ENCODE measurements around the gene SORBS2. TPM values are rescaled to one million over a fixed set of nuclear protein-coding genes. Genes with fewer than 3 reads are reported as not detected.

Gene SORBS2
- total RNA-seq, 4 donors from 2014 or later = 290 to 437 (median 377) TPM

GRCh38 chr4:185550933-185551332 lies 261.1 kb downstream of the SORBS2 start:
- Histone ChIP-seq H3K4me3 (replicated peaks in 1 of 3) (no peak overlapping the region), H3K9me3 (no peaks in the 10 kb centered on the region), H3K27ac (no peak overlapping the region), H3K36me3 (no peaks in the 10 kb centered on the region), H3K27me3 (no peaks in the 10 kb centered on the region), H3K4me1 (peaks cover 4 to 12% of the 10 kb centered on the region in 2 donors)
- TF ChIP-seq CTCF (IDR thresholded peaks at IDR 0.05) (no peak), POLR2A (IDR thresholded peaks at IDR 0.05) (no peak)
- WGBS, 2 donors = 88 to 95% methylated on average over 1 of the region's 1 CpG
- no peak for DNase-seq
- intact Hi-C loops (cut with DNase I) = no loop called here

- H3K36me3 ChIP-seq = no peaks in the 10 kb centered on the region
- TF ChIP-seq POLR2A (IDR thresholded peaks at IDR 0.05) (no peak), CTCF (IDR thresholded peaks at IDR 0.05) (no peak)
- DNase-seq = no peak
- no peaks in the 10 kb centered on the region for H3K9me3 ChIP-seq
- intact Hi-C loops (cut with DNase I) = no loop called here
- H3K27me3 ChIP-seq = no peaks in the 10 kb centered on the region
- WGBS, 2 donors = 73 to 79% methylated on average over 2 of the region's 2 CpGs
- H3K27ac ChIP-seq = no peak overlapping the region
- peaks cover 0 to 4% of the 10 kb centered on the region in 2 donors for H3K4me1 ChIP-seq
- H3K4me3 ChIP-seq (replicated peaks in 1 of 3) = no peak overlapping the region
These were observed 262.8 kb downstream of the SORBS2 start for GRCh38 chr4:185549095-185549639.

GRCh38 chr4:185548587-185548986 lies 263.4 kb downstream of the SORBS2 start:
- H3K4me1 ChIP-seq = no peaks in the 10 kb centered on the region
- WGBS, 2 donors = 89 to 91% methylated on average over 1 of the region's 1 CpG
- intact Hi-C loops (cut with DNase I) = no loop called here
- no peak overlapping the region for H3K27ac ChIP-seq
- DNase-seq = no peak
- H3K4me3 ChIP-seq (replicated peaks in 1 of 3) = no peak overlapping the region
- H3K27me3 ChIP-seq = no peaks in the 10 kb centered on the region
- TF ChIP-seq POLR2A (IDR thresholded peaks at IDR 0.05) (no peak), CTCF (IDR thresholded peaks at IDR 0.05) (no peak)
- H3K36me3 ChIP-seq = no peaks in the 10 kb centered on the region
- H3K9me3 ChIP-seq = no peaks in the 10 kb centered on the region

GRCh38 chr4:185546335-185546734 lies 265.7 kb downstream of the SORBS2 start:
- no peak overlapping the region for H3K27ac ChIP-seq
- peaks cover 19 to 20% of the 10 kb centered on the region in 2 donors for H3K4me1 ChIP-seq
- no peak overlapping the region for H3K4me3 ChIP-seq (replicated peaks in 1 of 3)
- H3K9me3 ChIP-seq = no peaks in the 10 kb centered on the region
- WGBS, 2 donors = 91 to 93% methylated on average over 6 of the region's 6 CpGs
- DNase-seq = no peak
- H3K27me3 ChIP-seq = no peaks in the 10 kb centered on the region
- intact Hi-C loops (cut with DNase I) = no loop called here
- no peaks in the 10 kb centered on the region for H3K36me3 ChIP-seq
- no peak for TF ChIP-seq POLR2A (IDR thresholded peaks at IDR 0.05)
- TF ChIP-seq CTCF (IDR thresholded peaks at IDR 0.05) = no peak

- H3K4me3 ChIP-seq (replicated peaks in 1 of 3) = no peak overlapping the region
- 29 to 34% methylated on average over 14 of the region's 14 CpGs for WGBS, 2 donors
- intact Hi-C loops (cut with DNase I) = no loop called here
- H3K27me3 ChIP-seq = no peaks in the 10 kb centered on the region
- H3K36me3 ChIP-seq = no peaks in the 10 kb centered on the region
- H3K9me3 ChIP-seq = no peaks in the 10 kb centered on the region
- peak overlapping the region; percentile 75 to 80 (median 77) for H3K27ac ChIP-seq
- H3K4me1 ChIP-seq = peaks cover 25 to 28% of the 10 kb centered on the region in 2 donors
- TF ChIP-seq CTCF (IDR thresholded peaks at IDR 0.05) (no peak), POLR2A (IDR thresholded peaks at IDR 0.05) (peak in 1 of 2 donors; percentile 49)
- DNase-seq = peak; percentile 85 to 88
These were observed 269.2 kb downstream of the SORBS2 start for GRCh38 chr4:185542626-185543315.

Measured in thyroid gland (tissue), 4 donors.